Fibroblast of skin of left biceps (primary cell): Measurements from ENCODE around the gene PECR.
"Not testable (repeated sequence)": the region's sequence is repeated elsewhere in the genome, so short reads cannot be mapped to it uniquely, and the experiment has no call there.

Source experiments
- DNase-seq, 2 experiments: peaks; one replicate each; pipeline ENCODE4 v3.0.0-alpha.2; 2013; ENCODE audit warnings: low read depth in 2 of 2

PECR gene

DNA sequence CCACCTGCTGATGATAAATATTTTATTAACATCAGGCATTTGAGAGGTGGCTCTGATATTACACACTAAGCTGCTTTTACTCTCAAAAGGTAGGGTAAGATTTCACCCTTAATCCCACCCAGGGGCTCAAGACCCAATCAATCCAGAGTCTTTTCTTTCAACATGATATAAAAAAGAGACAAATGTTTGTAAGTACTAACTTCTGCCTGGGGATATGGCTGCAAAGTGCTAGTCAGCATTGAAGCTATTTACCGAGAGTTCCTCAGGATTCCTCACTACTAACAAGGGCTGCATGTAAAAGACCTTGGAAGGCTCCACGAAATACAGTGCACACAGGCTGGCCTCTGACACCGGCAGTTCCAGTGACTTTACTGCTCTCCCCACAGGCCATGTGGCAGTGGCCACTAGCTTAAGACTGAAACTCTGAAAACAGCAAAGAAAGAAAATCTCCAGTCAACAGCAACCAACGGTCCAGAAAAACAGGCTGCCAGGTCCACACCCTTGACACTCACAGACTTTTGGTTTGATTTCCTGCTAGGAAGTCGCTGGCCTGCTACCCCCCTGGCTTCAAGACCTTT is 79.4 kb downstream of the PECR start:
- no peak for DNase-seq

DNA sequence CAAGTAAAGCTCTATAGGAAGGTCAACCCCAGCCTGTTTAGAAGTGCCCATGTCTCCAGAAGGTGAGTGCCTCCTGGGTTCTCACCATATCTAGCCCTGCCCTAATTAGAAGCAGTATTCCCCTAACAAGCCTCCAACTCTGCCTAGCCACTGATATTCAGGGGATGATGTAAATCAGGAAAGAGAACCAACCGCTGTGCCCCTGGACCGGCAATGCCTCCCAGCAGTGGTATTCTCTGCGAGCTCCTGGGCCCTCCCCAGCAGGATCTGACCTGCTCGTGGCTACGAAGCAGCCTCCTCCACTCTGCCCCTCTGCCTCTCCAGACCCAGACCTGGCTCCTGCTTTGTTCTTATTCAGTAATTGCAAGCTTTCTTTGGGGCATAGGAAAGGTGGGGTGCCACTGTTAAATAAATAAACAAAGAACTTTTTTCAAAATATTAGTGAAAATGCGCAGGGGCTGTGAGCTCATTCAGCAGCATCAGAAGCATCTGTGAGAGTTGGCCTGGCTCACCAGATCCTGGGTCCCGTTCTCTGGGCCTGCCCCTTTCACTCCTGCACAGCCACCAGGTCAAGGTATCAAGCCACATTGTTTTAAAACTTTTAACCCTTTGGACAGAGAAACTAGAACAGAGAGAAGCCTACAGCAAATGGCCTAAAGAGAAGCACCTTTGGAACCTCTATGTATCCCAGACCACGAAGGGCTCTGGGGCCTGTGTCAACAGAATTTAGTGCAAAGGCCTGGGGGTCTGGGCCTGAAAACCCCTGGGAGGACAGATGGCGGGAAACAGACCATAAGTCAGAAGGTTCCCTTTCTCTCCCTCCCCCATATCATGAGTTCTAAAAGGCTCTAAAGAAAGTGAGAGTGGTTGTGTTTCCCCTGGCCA is 80.2 kb downstream of the PECR start:
- no peak for DNase-seq

DNA sequence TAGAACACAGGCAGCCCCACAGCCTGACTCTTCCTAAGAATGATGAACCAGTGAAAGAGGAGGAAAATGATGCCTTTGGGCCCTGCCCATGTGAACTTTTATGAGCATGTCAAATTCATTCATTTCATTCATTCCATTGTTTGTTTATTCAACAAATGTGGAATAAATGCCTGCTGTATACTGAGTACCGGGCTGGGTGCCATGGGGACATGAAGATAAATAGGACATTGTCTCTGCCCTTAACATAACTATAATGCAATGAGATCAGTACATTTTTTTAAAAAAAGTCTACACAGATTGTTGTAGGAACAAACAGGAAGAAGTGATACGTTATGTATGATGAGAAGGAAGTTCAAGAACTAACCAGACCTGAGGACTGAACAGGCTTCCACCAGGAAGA is 83.0 kb downstream of the PECR start:
- DNase-seq, result no peak

DNA sequence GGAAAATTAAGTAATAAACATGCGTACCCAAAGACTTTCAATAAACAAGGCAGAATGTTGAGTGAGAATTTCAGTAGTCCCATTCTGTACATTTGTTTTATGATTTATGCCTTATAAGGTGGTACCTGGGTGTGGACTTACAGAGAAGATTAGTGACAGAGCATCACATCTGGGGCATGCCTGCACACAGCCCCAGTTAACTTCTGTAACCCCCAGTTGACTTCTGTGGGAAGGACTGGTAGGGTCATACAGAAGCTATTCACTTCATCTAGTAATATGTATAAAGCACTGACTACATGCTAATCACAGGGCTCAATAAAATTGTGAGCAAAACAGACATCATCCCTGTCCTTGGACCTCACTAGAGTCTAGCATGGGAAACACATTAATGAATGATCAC is 84.4 kb downstream of the PECR start:
- DNase-seq, result no peak

DNA sequence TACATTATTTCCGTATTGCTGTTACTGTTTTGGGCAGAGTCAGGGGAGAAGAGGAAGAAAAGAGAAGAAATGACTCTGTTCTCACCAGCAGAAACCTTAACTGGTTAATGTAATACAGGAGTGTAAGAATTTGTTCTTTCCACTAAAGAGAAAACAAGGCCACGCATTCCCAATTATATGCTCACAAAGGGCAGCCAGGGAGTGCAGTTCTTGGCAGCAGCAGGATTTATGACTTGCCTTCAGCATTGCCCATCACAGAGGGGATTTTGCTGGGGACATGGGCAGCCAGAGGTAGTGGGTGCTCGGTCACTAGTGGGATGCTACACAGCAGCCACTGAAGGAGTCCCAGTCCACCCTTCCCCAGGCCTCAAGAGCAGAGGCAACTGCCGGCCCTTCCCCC is 86.7 kb downstream of the PECR start:
- no peak for DNase-seq

DNA sequence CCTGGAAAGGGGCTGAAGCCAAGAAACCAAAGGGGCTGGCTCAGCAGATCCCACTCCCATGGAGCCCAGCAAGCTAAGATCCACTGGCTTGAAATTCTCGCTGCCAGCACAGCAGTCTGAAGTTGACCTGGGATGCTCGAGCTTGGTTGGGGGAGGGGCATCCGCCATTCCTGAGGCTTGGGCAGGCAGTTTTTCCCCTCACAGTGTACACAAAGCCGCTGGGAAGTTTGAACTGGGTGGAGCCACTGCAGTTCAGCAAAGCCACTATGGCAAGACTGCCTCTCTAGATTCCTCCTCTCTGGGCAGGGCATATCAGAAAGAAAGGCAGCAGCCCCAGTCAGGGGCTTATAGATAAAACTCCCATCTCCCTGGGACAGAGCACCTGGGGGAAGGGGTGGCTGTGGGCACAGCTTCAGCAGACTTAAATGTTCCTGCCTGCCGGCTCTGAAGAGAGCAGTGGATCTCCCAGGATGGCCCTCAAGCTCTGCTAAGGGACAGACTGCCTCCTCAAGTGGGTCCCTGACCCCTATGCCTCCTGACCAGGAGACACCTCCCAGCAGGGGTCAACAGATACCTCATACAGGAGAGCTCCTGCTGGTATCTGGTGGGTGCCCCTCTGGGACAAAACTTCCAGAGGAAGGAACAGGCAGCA is 92.9 kb downstream of the PECR start:
- DNase-seq, result not testable (repeated sequence)
